ENCODE data around the gene TTC13.

DNA sequence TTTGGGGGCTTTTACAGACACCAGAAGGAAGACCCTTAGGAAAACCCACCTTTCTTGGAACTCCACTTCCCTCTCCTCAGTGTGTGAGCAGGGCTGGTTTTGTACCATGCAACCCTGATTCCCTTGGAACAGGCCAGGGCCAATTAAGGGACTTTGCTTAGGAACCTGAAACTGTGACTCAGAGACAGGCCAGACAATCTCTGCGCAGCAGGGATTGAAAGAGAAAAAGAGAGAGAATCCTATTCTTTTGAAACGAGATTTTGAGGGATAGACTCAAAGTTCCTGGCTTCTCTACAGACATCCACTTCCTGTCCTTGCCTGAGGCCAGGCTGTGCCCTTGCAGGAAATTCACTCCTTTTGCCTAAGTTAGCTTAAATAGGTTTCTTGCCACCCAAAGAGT is 87.2 kb downstream of the TTC13 start:
- TF ChIP-seq, protein P1, sequence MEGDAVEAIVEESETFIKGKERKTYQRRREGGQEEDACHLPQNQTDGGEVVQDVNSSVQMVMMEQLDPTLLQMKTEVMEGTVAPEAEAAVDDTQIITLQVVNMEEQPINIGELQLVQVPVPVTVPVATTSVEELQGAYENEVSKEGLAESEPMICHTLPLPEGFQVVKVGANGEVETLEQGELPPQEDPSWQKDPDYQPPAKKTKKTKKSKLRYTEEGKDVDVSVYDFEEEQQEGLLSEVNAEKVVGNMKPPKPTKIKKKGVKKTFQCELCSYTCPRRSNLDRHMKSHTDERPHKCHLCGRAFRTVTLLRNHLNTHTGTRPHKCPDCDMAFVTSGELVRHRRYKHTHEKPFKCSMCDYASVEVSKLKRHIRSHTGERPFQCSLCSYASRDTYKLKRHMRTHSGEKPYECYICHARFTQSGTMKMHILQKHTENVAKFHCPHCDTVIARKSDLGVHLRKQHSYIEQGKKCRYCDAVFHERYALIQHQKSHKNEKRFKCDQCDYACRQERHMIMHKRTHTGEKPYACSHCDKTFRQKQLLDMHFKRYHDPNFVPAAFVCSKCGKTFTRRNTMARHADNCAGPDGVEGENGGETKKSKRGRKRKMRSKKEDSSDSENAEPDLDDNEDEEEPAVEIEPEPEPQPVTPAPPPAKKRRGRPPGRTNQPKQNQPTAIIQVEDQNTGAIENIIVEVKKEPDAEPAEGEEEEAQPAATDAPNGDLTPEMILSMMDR (conservative IDR thresholded peaks at IDR 0.05; ENCODE audit: low read depth, low read length) = no peak
- TF ChIP-seq EZH2 (IDR thresholded peaks at IDR 0.05; ENCODE audit: low read length, unreplicated experiment) = no peak
- no peak for TF ChIP-seq EZH2phosphoT487 (IDR thresholded peaks at IDR 0.05; ENCODE audit: borderline replicate concordance, low read length)
